HEK293 (cell line): ENCODE measurements around the gene OR2M2.

ENCODE experiments used
- CTCF ChIA-PET: fragments of 350-600 bp; formaldehyde crosslinking; extraction: SDS; loops from one replicate; lab custom pipeline; 2021; ENCODE audit warnings: antibody characterized with exemption; lab: Yijun Ruan, JAX
- POLR2A ChIA-PET: fragments of 300-600 bp; formaldehyde crosslinking; extraction: SDS; loops from one replicate; lab custom pipeline; 2020; ENCODE audit warnings: antibody characterized with exemption, inconsistent platforms; lab: Yijun Ruan, JAX
- H3K27ac ChIP-seq: fragments of 200-500 bp; sonication (Bioruptor generic); 2 replicates; pipeline ENCODE4 v1.5.1; 2014; ENCODE audit warnings: low read depth, low read length, control low read depth, inconsistent platforms; ENCODE audit errors: extremely low read depth
- H3K36me3 ChIP-seq, 2 experiments: fragments of 200-500 bp in 1 of 2; sonication (Bioruptor generic) in 1 of 2; 1 replicate in 1 of 2; 2 replicates in 1 of 2; pipeline ENCODE4 v1.5.1; 2014 to 2017; ENCODE audit warnings: inconsistent platforms in 2 of 2, low read length in 2 of 2; ENCODE audit not compliant: control insufficient read depth in 2 of 2, insufficient read depth in 1 of 2
- H3K4me1 ChIP-seq: fragments of 200-500 bp; sonication (Bioruptor generic); 2 replicates; pipeline ENCODE4 v1.5.1; 2014; ENCODE audit warnings: mild to moderate bottlenecking, low read length, inconsistent platforms; ENCODE audit not compliant: control insufficient read depth, insufficient read depth
- H3K4me3 ChIP-seq: 2 replicates; pipeline ENCODE4 v1.5.1; 2011; ENCODE audit warnings: low read depth, mild to moderate bottlenecking, control low read depth, low read length, moderate library complexity
- H3K9me3 ChIP-seq: fragments of 200-500 bp; sonication (Bioruptor generic); 2 replicates; pipeline ENCODE4 v1.5.1; 2014; ENCODE audit warnings: low read depth, low read length, inconsistent platforms; ENCODE audit not compliant: control insufficient read depth, insufficient read depth
- KLF7 ChIP-seq: fragments of 450-650 bp; formaldehyde crosslinking; IDR thresholded peaks from 2 replicates; pipeline ENCODE4 v1.5.1; 2016; ENCODE audit warnings: missing biosample characterization, missing genetic modification characterization, borderline replicate concordance
- WT1 ChIP-seq: fragments of 450-650 bp; formaldehyde crosslinking; IDR thresholded peaks from 2 replicates; pipeline ENCODE4 v1.5.1; 2016; ENCODE audit warnings: missing biosample characterization, missing genetic modification characterization
- ZBTB17 ChIP-seq: fragments of 450-650 bp; formaldehyde crosslinking; IDR thresholded peaks from 2 replicates; pipeline ENCODE4 v1.5.1; 2016; ENCODE audit warnings: missing biosample characterization, missing genetic modification characterization
- ZEB2 ChIP-seq: fragments of 450-650 bp; formaldehyde crosslinking; IDR thresholded peaks from 2 replicates; pipeline ENCODE4 v1.5.1; 2016; ENCODE audit warnings: missing biosample characterization, missing genetic modification characterization
- ZFP41 ChIP-seq: fragments of 450-650 bp; formaldehyde crosslinking; IDR thresholded peaks from 2 replicates; pipeline ENCODE4 v1.5.1; 2016; ENCODE audit warnings: missing biosample characterization, missing genetic modification characterization, borderline replicate concordance
- ZNF133 ChIP-seq: fragments of 450-650 bp; formaldehyde crosslinking; IDR thresholded peaks from 2 replicates; pipeline ENCODE4 v1.5.1; 2016; ENCODE audit warnings: missing biosample characterization, missing genetic modification characterization
- ZNF174 ChIP-seq: fragments of 450-650 bp; formaldehyde crosslinking; IDR thresholded peaks from 2 replicates; pipeline ENCODE4 v1.5.0; 2017; ENCODE audit warnings: missing biosample characterization, mild to moderate bottlenecking, missing genetic modification characterization
- ZNF19 ChIP-seq: fragments of 450-650 bp; formaldehyde crosslinking; IDR thresholded peaks from 2 replicates; pipeline ENCODE4; 2016; ENCODE audit warnings: missing biosample characterization, missing genetic modification characterization, low read depth
- ZNF24 ChIP-seq: fragments of 450-650 bp; formaldehyde crosslinking; IDR thresholded peaks from 2 replicates; pipeline ENCODE4 v1.5.1; 2016; ENCODE audit warnings: missing biosample characterization, missing genetic modification characterization
- ZNF311 ChIP-seq: fragments of 450-650 bp; formaldehyde crosslinking; IDR thresholded peaks from 2 replicates; pipeline ENCODE4 v1.5.1; 2017; ENCODE audit warnings: missing biosample characterization, missing genetic modification characterization, borderline replicate concordance
- ZNF335 ChIP-seq: fragments of 450-650 bp; formaldehyde crosslinking; conservative IDR thresholded peaks from 2 replicates; pipeline ENCODE4 v1.5.1; 2016; ENCODE audit warnings: missing biosample characterization, missing genetic modification characterization
- ZNF404 ChIP-seq: fragments of 450-650 bp; formaldehyde crosslinking; IDR thresholded peaks from 2 replicates; pipeline ENCODE4 v1.5.1; 2017; ENCODE audit warnings: missing biosample characterization, missing genetic modification characterization
- ZNF530 ChIP-seq: fragments of 450-650 bp; formaldehyde crosslinking; IDR thresholded peaks from 2 replicates; pipeline ENCODE4 v1.5.1; 2016; ENCODE audit warnings: low read depth, missing biosample characterization, missing genetic modification characterization
- ZNF580 ChIP-seq: fragments of 450-650 bp; formaldehyde crosslinking; IDR thresholded peaks from 2 replicates; pipeline ENCODE4 v1.5.1; 2016; ENCODE audit warnings: missing biosample characterization, missing genetic modification characterization
- ZNF610 ChIP-seq: fragments of 450-650 bp; formaldehyde crosslinking; IDR thresholded peaks from 2 replicates; pipeline ENCODE4 v1.5.1; 2016; ENCODE audit warnings: missing biosample characterization, missing genetic modification characterization, borderline replicate concordance
- ZNF785 ChIP-seq: fragments of 450-650 bp; formaldehyde crosslinking; IDR thresholded peaks from 2 replicates; pipeline ENCODE4 v1.5.1; 2016; ENCODE audit warnings: missing biosample characterization, missing genetic modification characterization
- ZNF792 ChIP-seq: fragments of 450-650 bp; formaldehyde crosslinking; IDR thresholded peaks from 2 replicates; pipeline ENCODE4 v1.5.1; 2016; ENCODE audit warnings: missing biosample characterization, missing genetic modification characterization
- ZNF843 ChIP-seq: fragments of 450-650 bp; formaldehyde crosslinking; IDR thresholded peaks from 2 replicates; pipeline ENCODE4 v1.5.1; 2016; ENCODE audit warnings: missing biosample characterization, missing genetic modification characterization
- TF ChIP-seq, protein P1 (sequence below): fragments of 450-650 bp; formaldehyde crosslinking; conservative IDR thresholded peaks from 2 replicates; pipeline ENCODE4 v1.5.1; 2016; ENCODE audit warnings: low read depth, missing biosample characterization, missing genetic modification characterization

The OR2M2 gene, protein sequence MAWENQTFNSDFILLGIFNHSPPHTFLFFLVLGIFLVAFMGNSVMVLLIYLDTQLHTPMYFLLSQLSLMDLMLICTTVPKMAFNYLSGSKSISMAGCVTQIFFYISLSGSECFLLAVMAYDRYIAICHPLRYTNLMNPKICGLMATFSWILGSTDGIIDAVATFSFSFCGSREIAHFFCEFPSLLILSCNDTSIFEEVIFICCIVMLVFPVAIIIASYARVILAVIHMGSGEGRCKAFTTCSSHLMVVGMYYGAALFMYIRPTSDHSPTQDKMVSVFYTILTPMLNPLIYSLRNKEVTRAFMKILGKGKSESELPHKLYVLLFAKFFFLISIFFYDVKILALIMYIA

DNA sequence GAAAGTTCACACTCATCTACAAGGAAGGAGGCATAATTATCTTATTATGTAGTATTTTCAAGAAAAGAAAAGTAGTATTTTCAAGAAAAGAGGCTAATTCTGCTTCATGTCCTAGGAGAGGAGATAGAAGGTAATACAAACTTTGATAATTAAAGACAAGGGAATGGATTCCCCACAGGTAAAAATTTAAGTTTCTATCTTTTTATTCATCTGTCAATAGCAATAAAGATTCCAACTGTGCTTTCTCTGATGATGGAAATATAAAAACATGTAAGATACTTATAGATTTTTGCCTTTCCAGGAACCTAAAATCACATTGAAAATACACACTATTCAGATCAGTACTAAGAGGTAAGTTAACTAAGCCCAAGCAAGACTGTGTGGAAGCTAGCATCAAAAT lies at the start of gene OR2M2:
TSS of gene OR2M2 (plus strand) at position 301 of the 400 bp plus-strand sequence. CDS start 5,165 bp downstream, outside the sequence.
- TF ChIP-seq, protein P1, sequence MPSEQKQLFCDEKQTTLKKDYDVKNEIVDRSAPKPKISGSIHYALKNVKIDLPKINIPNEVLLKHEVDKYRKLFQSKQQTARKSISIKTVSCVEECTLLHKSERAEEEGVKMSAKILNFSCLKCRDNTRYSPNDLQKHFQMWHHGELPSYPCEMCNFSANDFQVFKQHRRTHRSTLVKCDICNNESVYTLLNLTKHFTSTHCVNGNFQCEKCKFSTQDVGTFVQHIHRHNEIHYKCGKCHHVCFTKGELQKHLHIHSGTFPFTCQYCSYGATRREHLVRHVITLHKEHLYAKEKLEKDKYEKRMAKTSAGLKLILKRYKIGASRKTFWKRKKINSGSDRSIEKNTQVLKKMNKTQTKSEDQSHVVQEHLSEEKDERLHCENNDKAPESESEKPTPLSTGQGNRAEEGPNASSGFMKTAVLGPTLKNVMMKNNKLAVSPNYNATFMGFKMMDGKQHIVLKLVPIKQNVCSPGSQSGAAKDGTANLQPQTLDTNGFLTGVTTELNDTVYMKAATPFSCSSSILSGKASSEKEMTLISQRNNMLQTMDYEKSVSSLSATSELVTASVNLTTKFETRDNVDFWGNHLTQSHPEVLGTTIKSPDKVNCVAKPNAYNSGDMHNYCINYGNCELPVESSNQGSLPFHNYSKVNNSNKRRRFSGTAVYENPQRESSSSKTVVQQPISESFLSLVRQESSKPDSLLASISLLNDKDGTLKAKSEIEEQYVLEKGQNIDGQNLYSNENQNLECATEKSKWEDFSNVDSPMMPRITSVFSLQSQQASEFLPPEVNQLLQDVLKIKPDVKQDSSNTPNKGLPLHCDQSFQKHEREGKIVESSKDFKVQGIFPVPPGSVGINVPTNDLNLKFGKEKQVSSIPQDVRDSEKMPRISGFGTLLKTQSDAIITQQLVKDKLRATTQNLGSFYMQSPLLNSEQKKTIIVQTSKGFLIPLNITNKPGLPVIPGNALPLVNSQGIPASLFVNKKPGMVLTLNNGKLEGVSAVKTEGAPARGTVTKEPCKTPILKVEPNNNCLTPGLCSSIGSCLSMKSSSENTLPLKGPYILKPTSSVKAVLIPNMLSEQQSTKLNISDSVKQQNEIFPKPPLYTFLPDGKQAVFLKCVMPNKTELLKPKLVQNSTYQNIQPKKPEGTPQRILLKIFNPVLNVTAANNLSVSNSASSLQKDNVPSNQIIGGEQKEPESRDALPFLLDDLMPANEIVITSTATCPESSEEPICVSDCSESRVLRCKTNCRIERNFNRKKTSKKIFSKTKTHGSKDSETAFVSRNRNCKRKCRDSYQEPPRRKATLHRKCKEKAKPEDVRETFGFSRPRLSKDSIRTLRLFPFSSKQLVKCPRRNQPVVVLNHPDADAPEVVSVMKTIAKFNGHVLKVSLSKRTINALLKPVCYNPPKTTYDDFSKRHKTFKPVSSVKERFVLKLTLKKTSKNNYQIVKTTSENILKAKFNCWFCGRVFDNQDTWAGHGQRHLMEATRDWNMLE (tag by site-specific recombination), result no peak
- TF ChIP-seq ZNF580 (no peak), ZNF530 (no peak), ZFP41 (tag by site-specific recombination) (no peak), ZNF335 (tag by site-specific recombination) (no peak), WT1 (tag by site-specific recombination) (no peak), ZBTB17 (tag by site-specific recombination) (no peak), ZNF133 (tag by site-specific recombination) (no peak), ZNF24 (tag by site-specific recombination) (no peak), ZEB2 (tag by site-specific recombination) (no peak), ZNF792 (tag by site-specific recombination) (no peak), ZNF610 (tag by site-specific recombination) (no peak), ZNF174 (tag by site-specific recombination) (no peak), ZNF404 (tag by site-specific recombination) (no peak), ZNF19 (tag by site-specific recombination) (no peak), ZNF311 (tag by site-specific recombination) (no peak), ZNF843 (tag by site-specific recombination) (no peak), KLF7 (no peak)
- H3K27ac ChIP-seq, result no peak within 1 kb of the TSS

DNA sequence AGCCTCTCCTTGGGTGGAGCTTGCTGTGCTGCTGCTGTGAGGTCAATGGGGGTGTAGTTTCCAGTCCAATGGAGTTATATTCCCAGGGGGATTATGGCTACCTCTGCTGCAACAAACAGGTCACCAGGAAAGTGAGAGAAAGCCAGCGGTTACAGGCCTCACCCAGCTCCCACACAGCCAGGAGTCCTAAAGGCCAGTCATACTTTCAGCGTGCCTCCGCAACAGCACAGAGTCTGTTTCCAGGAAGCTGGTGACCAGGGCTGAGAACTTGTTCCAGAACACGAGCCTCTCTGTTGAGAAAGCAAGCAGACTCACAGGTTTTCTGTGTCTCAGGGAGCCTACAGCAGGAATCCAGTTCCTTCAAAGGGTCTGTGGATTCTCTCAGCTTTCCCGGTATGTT lies 47.0 kb upstream of the OR2M2 start:
- no peaks in the 10 kb centered on the region for H3K9me3 ChIP-seq
- ChIA-PET POLR2A (no interaction called here), CTCF (interaction anchor here (0.6 kb wide), 1 partner anchor 737 kb away, joined by 3 read pairs; no protein-coding TSS in a partner anchor)
- no peak overlapping the region for H3K27ac ChIP-seq
- H3K4me1 ChIP-seq, result no peaks in the 10 kb centered on the region
- no peak overlapping the region for H3K4me3 ChIP-seq
- TF ChIP-seq ZNF785 (tag by site-specific recombination), result no peak
- no peaks in the 10 kb centered on the region for H3K36me3 ChIP-seq

More for the DNA sequence above, at the start of gene OR2M2:
- no peak within 1 kb of the TSS for H3K4me3 ChIP-seq
- ChIA-PET POLR2A (no interaction called here), CTCF (no interaction called here)
- H3K36me3 ChIP-seq, result no peaks in the 10 kb centered on the region
- H3K9me3 ChIP-seq, result no peaks in the 10 kb centered on the region
- no peaks in the 10 kb centered on the region for H3K4me1 ChIP-seq
